HCT116 (cell line): ENCODE results near the gene ARL5C. TPM values are rescaled to one million over a fixed set of nuclear protein-coding genes. Genes with fewer than 3 reads are reported as not detected.

Source experiments
- ATAC-seq: fragments of 200-7000 bp; cut with Tn5 transposase; 2 replicates; pipeline ENCODE4 v1.9.1; 2020; ENCODE audit warnings: mild to moderate bottlenecking, moderate library complexity
- BruUV-seq: library from RNA; stranded (reverse); fragments of 400-500 nt; replicated peaks from 2 replicates; lab custom pipeline; 2021; lab: Mats Ljungman, UMichigan
- CTCF ChIA-PET: fragments of 300-600 bp; sonication (Branson Sonifier 250); formaldehyde crosslinking; loops from one replicate; lab custom pipeline; 2021; ENCODE audit warnings: antibody characterized with exemption; lab: Charles Lee
- POLR2A ChIA-PET: fragments of 300-600, 350-600 bp; sonication (Branson Sonifier 250); formaldehyde crosslinking; loops from one replicate; lab custom pipeline; 2021; ENCODE audit warnings: antibody characterized with exemption; lab: Charles Lee
- RAD21 ChIA-PET, 2 experiments: fragments of 300-600 bp; sonication (Branson Sonifier 250); formaldehyde crosslinking; loops; one replicate each; lab custom pipeline; 2023; ENCODE audit warnings: low total read pairs in 2 of 2; ENCODE audit not compliant: uncharacterized antibody in 2 of 2, unreplicated experiment in 2 of 2, low non-redundant PET in 1 of 2; lab: Charles Lee
- DNase-seq: peaks from one replicate; pipeline ENCODE4 v3.0.0-alpha.2; 2010; ENCODE audit warnings: low read depth, low spot score
- H2AFZ ChIP-seq: fragments of 200-600 bp; shearing (Covaris generic), sonication (generic); 2 replicates; pipeline ENCODE4 v1.6.1; 2017; ENCODE audit warnings: low read depth, mixed run types, mixed read lengths, antibody characterized with exemption, low read length; ENCODE audit not compliant: poor library complexity, severe bottlenecking
- H3K27ac ChIP-seq: 2 replicates; pipeline ENCODE4 v1.5.1; 2012; ENCODE audit warnings: low read depth, low read length
- H3K27me3 ChIP-seq: fragments of 200-600 bp; sonication (generic); 2 replicates; pipeline ENCODE4 v1.6.1; 2016; ENCODE audit warnings: mixed run types, low read length, mixed read lengths; ENCODE audit not compliant: insufficient read depth
- H3K36me3 ChIP-seq, 2 experiments: fragments of 200-500 bp in 1 of 2; fragments of 200-600 bp in 1 of 2; sonication (Bioruptor generic) in 1 of 2; sonication (generic) in 1 of 2; 2 replicates each; pipeline versions ENCODE4 v1.5.1 to v1.6.1; 2014 to 2016; ENCODE audit warnings: low read length in 2 of 2, inconsistent platforms in 1 of 2, mixed read lengths in 1 of 2, mixed run types in 1 of 2; ENCODE audit not compliant: insufficient read depth in 2 of 2, control insufficient read depth in 1 of 2
- H3K4me1 ChIP-seq, 2 experiments: fragments of 200-600 bp in 1 of 2; sonication (generic) in 1 of 2; 2 replicates each; pipeline versions ENCODE4 v1.5.1 to v1.6.1; 2012 to 2017; ENCODE audit warnings: low read length in 2 of 2, inconsistent platforms in 1 of 2, mild to moderate bottlenecking in 1 of 2, mixed read lengths in 1 of 2, mixed run types in 1 of 2, moderate library complexity in 1 of 2; ENCODE audit not compliant: insufficient read depth in 2 of 2, control insufficient read depth in 1 of 2
- H3K4me2 ChIP-seq: fragments of 200-600 bp; sonication (generic); 2 replicates; pipeline ENCODE4 v1.6.1; 2017; ENCODE audit warnings: mixed run types, low read length, mixed read lengths
- H3K4me3 ChIP-seq, 2 experiments: fragments of 200-600 bp in 1 of 2; sonication (generic) in 1 of 2; replicated peaks in 1 of 2; 2 replicates each; pipeline ENCODE4 v1.5.1; 2011 to 2016; ENCODE audit warnings: low read length in 2 of 2, control low read depth in 1 of 2, low read depth in 1 of 2, mild to moderate bottlenecking in 1 of 2, mixed read lengths in 1 of 2, mixed run types in 1 of 2
- H3K79me2 ChIP-seq: fragments of 200-600 bp; sonication (generic); 2 replicates; pipeline ENCODE4 v1.6.1; 2017; ENCODE audit warnings: mild to moderate bottlenecking, mixed run types, low read length, moderate library complexity, mixed read lengths; ENCODE audit not compliant: insufficient read depth
- H3K9ac ChIP-seq: fragments of 200-600 bp; sonication (generic); 2 replicates; pipeline ENCODE4 v1.6.1; 2016; ENCODE audit warnings: low read length, mixed read lengths
- H3K9me2 ChIP-seq: fragments of 200-600 bp; sonication (generic), shearing (Covaris generic); 2 replicates; pipeline ENCODE4 v1.6.1; 2017; ENCODE audit warnings: mixed run types, mild to moderate bottlenecking, moderate library complexity; ENCODE audit not compliant: insufficient read depth
- H3K9me3 ChIP-seq, 2 experiments: fragments of 200-500 bp in 1 of 2; fragments of 200-600 bp in 1 of 2; sonication (Bioruptor generic) in 1 of 2; sonication (generic) in 1 of 2; 2 replicates each; pipeline ENCODE4 v1.6.1; 2014 to 2017; ENCODE audit warnings: low read length in 2 of 2, mixed read lengths in 2 of 2, inconsistent platforms in 1 of 2, low read depth in 1 of 2, mild to moderate bottlenecking in 1 of 2, mixed run types in 1 of 2, moderate library complexity in 1 of 2; ENCODE audit not compliant: control insufficient read depth in 1 of 2, insufficient read depth in 1 of 2
- H4K20me1 ChIP-seq: fragments of 200-600 bp; sonication (generic), shearing (Covaris generic); 2 replicates; pipeline ENCODE4 v1.6.1; 2017; ENCODE audit warnings: mixed run types, mild to moderate bottlenecking, moderate library complexity; ENCODE audit not compliant: insufficient read depth
- CBX3 ChIP-seq: IDR thresholded peaks from 2 replicates; pipeline ENCODE4 v1.6.1; 2012; ENCODE audit warnings: low read depth
- CEBPB ChIP-seq: IDR thresholded peaks from 2 replicates; pipeline ENCODE4 v1.6.1; 2012; ENCODE audit warnings: low read depth
- ELF1 ChIP-seq: IDR thresholded peaks from 2 replicates; pipeline ENCODE4 v1.6.1; 2012; ENCODE audit warnings: low read depth, borderline replicate concordance
- FOSL1 ChIP-seq: IDR thresholded peaks from 2 replicates; pipeline ENCODE4 v1.6.1; 2012; ENCODE audit warnings: low read depth
- RAD21 ChIP-seq: IDR thresholded peaks from 2 replicates; pipeline ENCODE4 v1.6.1; 2012; ENCODE audit warnings: low read depth, mild to moderate bottlenecking
- SIN3A ChIP-seq: IDR thresholded peaks from 2 replicates; pipeline ENCODE4 v1.6.1; 2012; ENCODE audit warnings: low read depth
- SRF ChIP-seq: IDR thresholded peaks from 2 replicates; pipeline ENCODE4 v1.6.1; 2012; ENCODE audit warnings: low read depth
- TCF7L2 ChIP-seq: IDR thresholded peaks from 2 replicates; pipeline ENCODE4 v1.7.0; 2011; ENCODE audit warnings: borderline replicate concordance, inconsistent platforms; ENCODE audit not compliant: insufficient read depth, insufficient read length; ENCODE audit errors: extremely low read depth
- ZBTB33 ChIP-seq: IDR thresholded peaks from 2 replicates; pipeline ENCODE4 v1.6.1; 2011; ENCODE audit warnings: mild to moderate bottlenecking, low read length, moderate library complexity; ENCODE audit not compliant: insufficient replicate concordance; ENCODE audit errors: extremely low read depth
- ZFX ChIP-seq: fragments of 450-650 bp; IDR thresholded peaks from 2 replicates; pipeline ENCODE4 v1.6.1; 2017
- intact Hi-C: fragments of 100-400 bp; cut with micrococcal nuclease; formaldehyde crosslinking; loops from 2 replicates; pipeline ENCODE4 v1.10.0; 2022
- total RNA-seq: library from RNA; stranded (reverse); gene quantifications from one replicate; pipeline ENCODE4 v1.2.1, GENCODE V29; 2021; ENCODE audit not compliant: unreplicated experiment

Gene ARL5C
- total RNA-seq, 1 experiment from 2014 or later = not detected

- no peak for TF ChIP-seq SIN3A
- TF ChIP-seq FOSL1 = no peak
- TF ChIP-seq RAD21 = no peak
- no peak for TF ChIP-seq CBX3
- no peak for TF ChIP-seq CEBPB
- TF ChIP-seq ZBTB33 = no peak
- TF ChIP-seq TCF7L2 = no peak
Measured at GRCh38 chr17:39170558-39170957, 4.6 kb upstream of the ARL5C start (continued).

- Histone ChIP-seq H4K20me1 (no peaks in the 10 kb centered on the region), H3K27ac (no peak overlapping the region), H3K4me3 (no peak overlapping the region), H3K27me3 (no peaks in the 10 kb centered on the region), H2AFZ (no peak overlapping the region), H3K9ac (no peak overlapping the region), H3K79me2 (no peaks in the 10 kb centered on the region), H3K4me1 (peaks cover 0 to 4% of the 10 kb centered on the region in 2 experiments; a peak in 1 of 4 replicates), H3K4me2 (no peak overlapping the region), H3K9me2 (no peaks in the 10 kb centered on the region), H3K9me3 (no peaks in the 10 kb centered on the region), H3K36me3 (peaks cover 0 to under 1% of the 10 kb centered on the region in 2 experiments; a peak in 1 of 4 replicates)
- no peak for TF ChIP-seq SRF
- TF ChIP-seq ELF1 = no peak
- no peak for TF ChIP-seq ZFX
- TF ChIP-seq TCF7L2 = no peak
- intact Hi-C loops = no loop called here
- CTCF ChIA-PET = no interaction called here
- BruUV-seq = no TSS peak
- POLR2A ChIA-PET = no interaction called here
- RAD21 ChIA-PET = no interaction called here
- ATAC-seq (no peak), DNase-seq (no peak)
Measured at GRCh38 chr17:39170109-39170508, 4.1 kb upstream of the ARL5C start.
